ENCODE data around the gene CDH23. TPM values are rescaled to one million over a fixed set of nuclear protein-coding genes. Genes with fewer than 3 reads are reported as not detected.

CDH23 gene
- total and polyA plus RNA-seq, 2 of the 8 experiments (the other 6 are each of a cell fraction or from before 2014, with no cell fraction given) = 1.9 to 4.9 TPM

DNA sequence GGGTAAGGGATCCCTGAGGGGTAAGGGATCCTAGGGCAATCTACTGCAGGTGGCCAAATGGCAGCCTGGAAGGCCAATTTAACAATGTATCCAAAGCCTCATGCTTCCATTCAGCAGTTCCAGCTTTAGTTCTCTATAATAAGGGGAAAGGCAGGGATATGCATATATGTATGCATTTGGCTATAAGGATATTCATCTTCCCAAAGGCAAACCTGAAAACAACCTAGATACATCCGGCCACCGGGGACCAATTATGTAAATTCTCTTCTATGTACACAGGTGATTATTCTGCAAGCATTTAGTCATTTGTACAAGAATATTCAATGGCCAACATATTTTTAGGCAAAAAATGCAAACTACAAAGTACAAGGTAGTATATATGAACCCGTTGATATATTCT is 427.6 kb downstream of the CDH23 start:
- H3K79me1 ChIP-seq (ENCODE audit: low read depth, low read length) = peaks cover 2% of the 10 kb centered on the region; the same call in 1 of the 2 replicates
- no peak overlapping the region for H3K9ac ChIP-seq (replicated peaks in 1 of 4; ENCODE audit: extremely low read depth in 1 of 4, low read depth in 3 of 4, low read length in 3 of 4)
- TF ChIP-seq, protein P1, sequence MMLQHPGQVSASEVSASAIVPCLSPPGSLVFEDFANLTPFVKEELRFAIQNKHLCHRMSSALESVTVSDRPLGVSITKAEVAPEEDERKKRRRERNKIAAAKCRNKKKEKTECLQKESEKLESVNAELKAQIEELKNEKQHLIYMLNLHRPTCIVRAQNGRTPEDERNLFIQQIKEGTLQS (IDR thresholded peaks at IDR 0.05; ENCODE audit: insufficient read depth, low read depth, low read length) = no peak
- TF ChIP-seq ZNF274 (IDR thresholded peaks at IDR 0.05; ENCODE audit: borderline replicate concordance, extremely low read depth, low read length) = no peak
- no peak for TF ChIP-seq TCF12 (IDR thresholded peaks at IDR 0.05; ENCODE audit: low read depth, low read length)
- no peak for TF ChIP-seq TAF7 (optimal IDR thresholded peaks at IDR 0.05; ENCODE audit: borderline replicate concordance, low read depth, low read length)
- no peak for TF ChIP-seq EGR1 (IDR thresholded peaks at IDR 0.05; ENCODE audit: borderline replicate concordance, low read depth, low read length)
- no peak for TF ChIP-seq SP4 (IDR thresholded peaks at IDR 0.05; ENCODE audit: low read length)
- no peak for TF ChIP-seq NANOG (IDR thresholded peaks at IDR 0.05; ENCODE audit: insufficient read depth, low read depth, low read length, poor library complexity, severe bottlenecking)
- TF ChIP-seq POLR2AphosphoS5 (IDR thresholded peaks at IDR 0.05; ENCODE audit: low read depth, low read length) = no peak
- H3K36me3 ChIP-seq (ENCODE audit: control insufficient read depth in 2 of 4, insufficient read depth in 4 of 4, low read length in 3 of 4) = peaks cover 55 to 94% (median 81%) of the 10 kb centered on the region in 4 experiments
- H3K27ac ChIP-seq (ENCODE audit: low read depth, low read length) = no peak overlapping the region
- peaks cover 0 to 2% (median 0%) of the 10 kb centered on the region in 4 experiments; a peak in 1 of 7 replicates for H3K4me1 ChIP-seq (replicated peaks in 1 of 4; ENCODE audit: control insufficient read depth in 3 of 4, insufficient read depth in 4 of 4, low read length in 3 of 4)
- peaks cover 3 to 11% of the 10 kb centered on the region in 2 experiments for H4K20me1 ChIP-seq (replicated peaks in 1 of 2; ENCODE audit: control insufficient read depth in 1 of 2, insufficient read depth in 2 of 2, low read length in 2 of 2)
- no peak overlapping the region for H4K91ac ChIP-seq (replicated peaks; ENCODE audit: insufficient read length, low read length)
- H3K56ac ChIP-seq (replicated peaks; ENCODE audit: insufficient read length, low read depth, low read length) = no peak overlapping the region
- no peak overlapping the region for H4K8ac ChIP-seq (ENCODE audit: extremely low read depth, insufficient read depth, low read length)
- H3K23me2 ChIP-seq (ENCODE audit: low read depth, low read length) = no peaks in the 10 kb centered on the region
- WGBS, 2 experiments (ENCODE audit: extremely low coverage in 1 of 2, insufficient coverage in 1 of 2, insufficient read length in 1 of 2, insufficient replicate concordance in 2 of 2, low coverage in 1 of 2, low lambda C conversion rate in 2 of 2, missing lambda C conversion rate in 1 of 2) = 88% methylated on average over 3 of the region's 3 CpGs; no CpG with 5 or more reads in 1 of the 2 experiments
- FAIRE-seq (no peak), DNase-seq (ENCODE audit: low read depth in 1 of 2, low spot score in 2 of 2) (no peak)
- no peak overlapping the region for H4K5ac ChIP-seq (ENCODE audit: insufficient read length, low read depth, low read length)
- no peak overlapping the region for H3K4ac ChIP-seq (replicated peaks; ENCODE audit: insufficient read length, low read depth, low read length)
- H3K27me3 ChIP-seq (replicated peaks in 1 of 4; ENCODE audit: control insufficient read depth in 3 of 4, extremely low read depth in 1 of 4, insufficient read depth in 3 of 4, low read length in 3 of 4) = no peaks in the 10 kb centered on the region
- H2BK20ac ChIP-seq (ENCODE audit: low read length) = no peak overlapping the region
- no peak overlapping the region for H2BK15ac ChIP-seq (ENCODE audit: low read length)
- H3K79me2 ChIP-seq (ENCODE audit: control insufficient read depth in 1 of 2, insufficient read depth in 2 of 2, low read length in 2 of 2) = no peaks in the 10 kb centered on the region
- CTCF ChIA-PET (ENCODE audit: partially characterized antibody) = interaction anchor here (1.9 to 3.5 kb wide), 3 partner anchors 8 to 12 kb away, joined by 5 to 23 read pairs (median 10); no protein-coding TSS in a partner anchor
- no peak overlapping the region; the same call in 1 of the 2 replicates for H2AK5ac ChIP-seq (ENCODE audit: low read depth, low read length)
- H3K23ac ChIP-seq (ENCODE audit: insufficient read length) = no peak overlapping the region
- H3K4me3 ChIP-seq (ENCODE audit: extremely low read depth in 1 of 4, insufficient read depth in 2 of 4, low read depth in 3 of 4, low read length in 4 of 4) = no peak overlapping the region
- no peak overlapping the region for H2BK5ac ChIP-seq (ENCODE audit: low read depth, low read length)
- no peak overlapping the region for H2BK120ac ChIP-seq (replicated peaks; ENCODE audit: low read depth, low read length)
- H3K18ac ChIP-seq (ENCODE audit: extremely low read depth, low read length) = no peak overlapping the region
- no peak overlapping the region for H3K14ac ChIP-seq (ENCODE audit: insufficient read length)
- no peaks in the 10 kb centered on the region for H3K9me3 ChIP-seq (ENCODE audit: insufficient read depth in 2 of 2, low read depth in 1 of 2, low read length in 1 of 2)
- H2BK12ac ChIP-seq (ENCODE audit: low read depth, low read length) = no peak overlapping the region
- POLR2A ChIA-PET (ENCODE audit: partially characterized antibody) = interaction anchor here (1.0 kb wide), 1 partner anchor 9 kb away, joined by 3 read pairs; no protein-coding TSS in a partner anchor
- H3K4me2 ChIP-seq (ENCODE audit: insufficient read depth in 1 of 2, low read depth in 2 of 2, low read length in 2 of 2) = no peak overlapping the region
- H2AFZ ChIP-seq (ENCODE audit: low read length) = no peak overlapping the region
